ENCODE results near the gene SEZ6L. TPM values are rescaled to one million over a fixed set of nuclear protein-coding genes. Genes with fewer than 3 reads are reported as not detected.

SEZ6L gene
- total and polyA plus RNA-seq, 10 donors, result 0.02 to 0.72 (median 0.30) TPM; not detected in 2

DNA sequence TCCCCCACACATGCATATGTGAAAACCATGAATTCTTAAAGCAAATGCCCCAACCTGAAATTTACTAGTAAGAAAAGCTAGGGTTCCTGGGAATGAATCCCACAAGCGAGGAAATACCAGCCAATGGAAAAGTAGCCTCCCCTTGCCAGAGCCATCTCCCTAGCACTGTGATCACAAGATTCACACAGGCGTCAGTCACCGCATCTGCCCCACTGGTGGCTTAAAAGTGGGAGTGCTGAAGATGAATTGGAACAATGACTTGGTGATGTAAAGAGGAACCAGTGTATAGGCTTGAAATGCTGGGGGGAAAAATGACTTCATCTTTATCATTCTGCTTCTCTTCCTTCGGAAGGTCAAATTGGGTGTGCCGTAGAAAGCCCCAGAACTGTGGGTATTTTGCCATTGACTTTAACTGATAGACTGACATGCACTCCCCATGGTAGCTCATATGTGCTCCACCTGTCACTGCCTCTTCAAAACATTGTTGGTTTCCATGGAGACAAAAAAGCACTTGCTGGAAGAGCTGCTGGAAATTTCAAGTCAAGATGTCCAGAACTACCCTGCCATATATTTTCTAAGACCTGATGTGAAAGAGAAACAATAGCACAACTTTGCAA is 240.6 kb downstream of the SEZ6L start:
- 62 to 80% (median 70%) methylated on average over 5 of the region's 5 CpGs for WGBS, 5 donors
- H3K27me3 ChIP-seq (replicated peaks in 1 of 7), result peaks cover 0 to 25% (median 0%) of the 10 kb centered on the region in 7 donors
- intact Hi-C loops (cut with DNase I; ENCODE audit: low total_unique reads), result no loop called here
- no peak for DNase-seq
- H3K4me1 ChIP-seq, result peaks cover 0 to 8% (median 3%) of the 10 kb centered on the region in 6 donors
- TF ChIP-seq POLR2AphosphoS5 (IDR thresholded peaks at IDR 0.05), result no peak
- TF ChIP-seq, protein P1, sequence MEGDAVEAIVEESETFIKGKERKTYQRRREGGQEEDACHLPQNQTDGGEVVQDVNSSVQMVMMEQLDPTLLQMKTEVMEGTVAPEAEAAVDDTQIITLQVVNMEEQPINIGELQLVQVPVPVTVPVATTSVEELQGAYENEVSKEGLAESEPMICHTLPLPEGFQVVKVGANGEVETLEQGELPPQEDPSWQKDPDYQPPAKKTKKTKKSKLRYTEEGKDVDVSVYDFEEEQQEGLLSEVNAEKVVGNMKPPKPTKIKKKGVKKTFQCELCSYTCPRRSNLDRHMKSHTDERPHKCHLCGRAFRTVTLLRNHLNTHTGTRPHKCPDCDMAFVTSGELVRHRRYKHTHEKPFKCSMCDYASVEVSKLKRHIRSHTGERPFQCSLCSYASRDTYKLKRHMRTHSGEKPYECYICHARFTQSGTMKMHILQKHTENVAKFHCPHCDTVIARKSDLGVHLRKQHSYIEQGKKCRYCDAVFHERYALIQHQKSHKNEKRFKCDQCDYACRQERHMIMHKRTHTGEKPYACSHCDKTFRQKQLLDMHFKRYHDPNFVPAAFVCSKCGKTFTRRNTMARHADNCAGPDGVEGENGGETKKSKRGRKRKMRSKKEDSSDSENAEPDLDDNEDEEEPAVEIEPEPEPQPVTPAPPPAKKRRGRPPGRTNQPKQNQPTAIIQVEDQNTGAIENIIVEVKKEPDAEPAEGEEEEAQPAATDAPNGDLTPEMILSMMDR (IDR thresholded peaks at IDR 0.05 in 8 of 11, conservative IDR thresholded peaks at IDR 0.05 in 3 of 11), result no peak
- TF ChIP-seq POLR2A (IDR thresholded peaks at IDR 0.05), result no peak
- no peaks in the 10 kb centered on the region for H3K9me3 ChIP-seq
- H3K27ac ChIP-seq, result no peak overlapping the region
- no peaks in the 10 kb centered on the region for H3K36me3 ChIP-seq
- H3K4me3 ChIP-seq, result no peak overlapping the region

DNA sequence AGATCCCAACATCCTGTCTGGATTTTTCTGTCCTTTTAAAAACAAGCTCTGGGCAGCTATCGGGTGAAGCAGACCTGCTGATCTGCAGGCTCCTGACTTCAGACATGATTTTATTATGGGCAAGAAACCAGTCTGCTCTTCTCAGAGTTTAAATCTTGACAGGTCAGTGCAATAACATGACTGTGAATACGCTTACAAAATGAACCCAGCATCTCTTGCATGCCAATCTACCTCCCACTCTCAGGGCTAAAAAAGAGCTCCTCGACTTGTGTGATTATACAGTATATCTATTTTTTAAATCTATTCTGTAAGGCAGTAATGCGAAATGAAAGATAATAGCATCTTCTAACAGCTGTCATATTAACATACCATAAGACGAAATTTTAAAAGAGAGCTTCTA is 241.1 kb downstream of the SEZ6L start:
- no peaks in the 10 kb centered on the region for H3K36me3 ChIP-seq
- WGBS, 5 donors, result 76 to 84% (median 79%) methylated on average over 5 of the region's 5 CpGs
- H3K4me3 ChIP-seq, result no peak overlapping the region
- intact Hi-C loops (cut with DNase I; ENCODE audit: low total_unique reads), result no loop called here
- peaks cover 0 to 2% (median 0%) of the 10 kb centered on the region in 6 donors for H3K4me1 ChIP-seq
- peaks cover 0 to 29% (median 0%) of the 10 kb centered on the region in 7 donors for H3K27me3 ChIP-seq (replicated peaks in 1 of 7)
- TF ChIP-seq, protein P1 (IDR thresholded peaks at IDR 0.05 in 8 of 11, conservative IDR thresholded peaks at IDR 0.05 in 3 of 11), result no peak
- TF ChIP-seq POLR2A (IDR thresholded peaks at IDR 0.05) (no peak), POLR2AphosphoS5 (IDR thresholded peaks at IDR 0.05) (no peak)
- H3K9me3 ChIP-seq, result no peaks in the 10 kb centered on the region
- no peak overlapping the region for H3K27ac ChIP-seq
- DNase-seq, result no peak

DNA sequence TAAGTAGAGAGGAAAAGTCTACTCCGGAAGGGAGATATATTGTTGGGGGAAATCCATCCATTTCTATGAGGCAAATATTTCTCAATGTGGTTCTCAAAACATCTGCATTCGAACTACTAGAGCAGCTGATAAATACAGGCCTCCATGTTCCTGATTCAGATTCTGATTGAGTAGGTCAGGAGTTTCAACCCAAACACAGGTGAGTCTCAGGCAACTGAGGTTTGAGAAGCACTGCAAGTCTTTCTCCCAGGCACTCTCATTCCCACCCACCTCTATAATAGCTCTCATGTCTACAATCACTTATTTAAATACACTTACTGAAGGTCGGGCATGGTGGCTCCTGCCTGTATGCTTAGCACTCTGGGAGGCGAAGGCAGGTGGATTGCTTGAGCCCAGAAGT is 245.1 kb downstream of the SEZ6L start:
- Histone ChIP-seq H3K4me3 (no peak overlapping the region), H3K9me3 (no peaks in the 10 kb centered on the region), H3K27me3 (replicated peaks in 1 of 7) (peaks cover 0 to 51% (median 0%) of the 10 kb centered on the region in 7 donors), H3K27ac (no peak overlapping the region), H3K4me1 (no peaks in the 10 kb centered on the region), H3K36me3 (no peaks in the 10 kb centered on the region)
- TF ChIP-seq, protein P1 (IDR thresholded peaks at IDR 0.05 in 8 of 11, conservative IDR thresholded peaks at IDR 0.05 in 3 of 11), result no peak
- TF ChIP-seq POLR2AphosphoS5 (IDR thresholded peaks at IDR 0.05), result no peak
- intact Hi-C loops (cut with DNase I; ENCODE audit: low total_unique reads), result no loop called here
- no peak for DNase-seq
- 80 to 90% (median 88%) methylated on average over 4 of the region's 4 CpGs for WGBS, 5 donors

DNA sequence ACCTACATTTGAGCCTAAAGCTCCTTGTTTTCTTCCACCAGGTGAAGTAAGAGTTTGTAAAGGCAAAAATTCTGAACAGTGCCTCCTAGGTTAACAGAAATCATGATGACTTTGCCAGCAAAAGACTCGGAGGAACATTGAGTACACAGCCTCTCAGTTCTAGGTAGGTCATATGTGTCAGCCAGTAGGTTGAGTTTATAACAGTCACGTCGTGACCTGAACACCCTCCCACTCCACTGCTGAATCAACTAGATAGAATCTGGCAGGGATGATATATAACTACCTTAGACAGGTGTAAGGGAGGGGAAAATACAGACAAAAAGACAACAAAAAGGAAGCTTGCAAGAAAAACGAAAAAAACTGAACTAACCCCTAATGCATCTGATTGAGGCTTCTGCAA is 247.0 kb downstream of the SEZ6L start:
- H3K9me3 ChIP-seq, result no peaks in the 10 kb centered on the region
- H3K4me1 ChIP-seq, result no peaks in the 10 kb centered on the region
- 70 to 85% (median 78%) methylated on average over 4 of the region's 4 CpGs for WGBS, 5 donors
- intact Hi-C loops (cut with DNase I; ENCODE audit: low total_unique reads), result no loop called here
- peaks cover 0 to 41% (median 0%) of the 10 kb centered on the region in 7 donors for H3K27me3 ChIP-seq (replicated peaks in 1 of 7)
- no peak for DNase-seq
- H3K4me3 ChIP-seq, result no peak overlapping the region
- no peaks in the 10 kb centered on the region for H3K36me3 ChIP-seq
- H3K27ac ChIP-seq, result no peak overlapping the region
- TF ChIP-seq, protein P1 (IDR thresholded peaks at IDR 0.05 in 8 of 11, conservative IDR thresholded peaks at IDR 0.05 in 3 of 11), result no peak
- TF ChIP-seq POLR2A (IDR thresholded peaks at IDR 0.05) (no peak), POLR2AphosphoS5 (IDR thresholded peaks at IDR 0.05) (no peak)

Data from spleen (tissue), 11 donors.